ENCODE data around the gene LPGAT1.
A peak's percentile ranks its signal among the peaks of the same experiment; 100 is the strongest.

Gene LPGAT1

GRCh38 chr1:211753649-211754251 is 76.8 kb downstream of the LPGAT1 start:
- DNase-seq: no peak

GRCh38 chr1:211752951-211753486 is 77.5 kb downstream of the LPGAT1 start:
- no peak for DNase-seq

GRCh38 chr1:211752317-211752716 is 78.2 kb downstream of the LPGAT1 start:
- DNase-seq: no peak

- no peak for DNase-seq
Measured at GRCh38 chr1:211751438-211751837, 79.1 kb downstream of the LPGAT1 start.

DNA sequence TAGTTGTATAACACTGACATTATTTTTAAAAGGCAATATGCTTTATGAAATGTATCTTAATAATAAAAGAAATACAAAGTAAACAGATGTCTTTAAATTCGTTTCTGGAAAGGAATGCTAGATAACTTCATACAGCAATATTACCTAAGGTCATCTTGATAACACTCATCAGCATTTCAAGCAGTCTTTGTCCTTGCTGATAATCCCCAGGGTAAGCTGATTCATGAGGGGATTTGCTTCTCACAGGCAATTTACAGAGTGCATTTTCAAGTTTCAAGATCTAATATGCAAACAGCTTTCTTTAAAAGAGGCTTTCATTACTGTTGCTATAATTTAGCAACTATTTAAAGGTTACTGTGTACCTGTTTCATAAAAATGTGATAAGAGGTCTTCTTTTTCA is 80.0 kb downstream of the LPGAT1 start:
- DNase-seq: no peak

DNA sequence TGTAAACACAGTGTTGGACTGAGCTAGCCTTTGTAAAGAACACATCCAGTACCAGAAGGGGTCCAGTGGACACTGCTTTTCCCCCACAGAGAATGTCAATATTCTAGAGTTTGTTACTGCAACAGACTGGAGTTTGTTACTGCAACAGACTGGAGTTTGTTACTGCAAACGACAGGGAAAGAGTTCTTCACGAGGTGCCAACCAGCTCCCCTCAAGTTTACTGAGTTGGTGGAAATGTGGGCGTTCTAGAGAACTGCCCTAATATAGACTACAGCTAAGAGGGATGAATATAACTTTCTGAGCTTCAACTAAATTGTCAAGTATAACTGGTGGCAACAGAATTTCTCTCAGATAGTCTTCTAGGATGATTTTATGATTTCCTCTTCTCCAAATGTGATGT is 81.3 kb downstream of the LPGAT1 start:
- DNase-seq: no peak

DNA sequence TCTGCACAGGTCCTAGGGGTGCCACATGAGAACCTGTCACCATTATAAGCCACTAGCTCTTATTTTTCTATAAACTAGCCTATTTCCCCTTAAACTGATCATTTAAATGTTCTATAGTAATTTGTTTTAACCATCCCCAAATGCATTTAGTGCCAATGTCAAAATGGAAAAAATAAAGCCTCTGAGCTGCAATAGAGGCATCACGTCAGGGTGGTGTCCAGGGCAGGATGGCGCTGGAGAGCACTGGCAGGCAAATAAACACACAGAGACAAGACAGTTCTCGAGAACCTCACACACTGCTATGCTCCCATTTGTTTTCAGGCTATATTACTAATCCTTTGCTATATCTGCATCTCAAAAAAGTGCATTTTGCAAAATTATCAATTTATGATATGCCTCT is 81.8 kb downstream of the LPGAT1 start:
- no peak for DNase-seq

- DNase-seq: no peak
Measured at GRCh38 chr1:211742889-211743529, 87.6 kb downstream of the LPGAT1 start.

DNA sequence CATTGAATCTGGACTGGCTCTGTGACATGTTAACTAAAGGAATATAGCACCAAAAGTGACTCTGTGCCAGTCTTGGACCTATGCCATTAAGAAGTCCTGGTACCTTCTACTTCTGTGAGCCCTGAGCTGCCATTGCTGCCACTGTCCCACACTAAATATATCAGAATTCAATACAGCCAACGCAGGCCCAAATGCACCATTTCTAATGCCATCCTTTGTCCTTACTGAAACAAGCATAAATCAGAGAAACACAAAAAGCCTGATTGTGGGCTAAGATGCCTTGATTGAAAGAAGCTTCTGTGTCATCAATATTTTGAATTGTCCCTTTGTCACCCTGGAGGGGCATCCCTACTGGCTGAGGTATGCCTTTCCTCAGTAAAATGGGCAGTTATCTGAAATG is 88.3 kb downstream of the LPGAT1 start:
- DNase-seq: no peak

DNA sequence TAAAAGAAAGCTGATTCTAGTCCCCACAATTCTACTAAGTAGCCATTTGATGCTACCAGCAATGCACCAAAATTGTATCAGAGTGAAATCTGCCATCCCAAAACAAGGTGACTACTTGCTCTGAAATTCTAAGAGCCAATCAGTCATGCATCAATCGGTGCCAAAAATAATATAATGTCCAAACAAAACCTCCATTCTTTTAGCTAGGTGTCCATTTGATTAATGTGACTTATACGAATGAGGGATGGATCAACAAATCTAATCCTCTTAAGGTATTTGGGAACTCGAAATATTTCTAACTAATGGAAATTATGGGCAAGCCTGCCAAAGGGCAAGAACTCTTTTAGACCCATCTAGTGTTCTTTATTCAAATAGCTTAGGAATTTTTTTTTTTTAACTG is 88.8 kb downstream of the LPGAT1 start:
- no peak for DNase-seq

- no peak for DNase-seq
Measured at GRCh38 chr1:211741116-211741515, 89.4 kb downstream of the LPGAT1 start.

GRCh38 chr1:211739671-211740411 is 90.7 kb downstream of the LPGAT1 start:
- no peak for DNase-seq

DNA sequence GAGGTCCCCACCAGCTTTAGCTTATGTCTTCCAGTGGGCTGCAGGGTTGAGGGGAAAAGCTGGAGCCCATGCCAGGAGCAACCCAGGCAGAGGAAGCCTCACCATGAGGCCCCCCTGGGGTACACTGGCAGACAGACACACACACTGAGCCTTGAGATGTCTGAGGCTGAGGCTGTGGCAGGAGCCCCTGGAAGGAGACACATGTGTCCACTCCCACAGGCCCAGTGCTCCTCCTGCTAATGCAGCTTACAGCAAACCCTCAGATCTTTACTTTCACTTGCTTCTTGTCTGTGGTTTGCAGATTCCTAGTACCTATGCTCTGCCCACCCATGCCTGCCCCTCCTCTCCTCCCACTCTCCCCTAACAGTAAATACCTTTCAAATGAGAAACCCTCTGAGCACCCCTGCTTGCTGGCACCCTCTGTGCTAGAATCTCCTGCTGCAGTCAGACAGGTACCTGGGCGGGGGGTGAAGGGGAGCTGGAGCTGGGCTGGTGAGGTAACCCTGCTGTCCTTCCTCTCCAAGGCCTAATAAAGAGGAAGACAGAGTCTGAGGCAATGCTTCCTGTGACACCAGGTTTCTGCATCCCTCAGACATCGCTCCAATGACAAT is 91.8 kb downstream of the LPGAT1 start:
- peak; percentile 24 to 28 for DNase-seq

DNA sequence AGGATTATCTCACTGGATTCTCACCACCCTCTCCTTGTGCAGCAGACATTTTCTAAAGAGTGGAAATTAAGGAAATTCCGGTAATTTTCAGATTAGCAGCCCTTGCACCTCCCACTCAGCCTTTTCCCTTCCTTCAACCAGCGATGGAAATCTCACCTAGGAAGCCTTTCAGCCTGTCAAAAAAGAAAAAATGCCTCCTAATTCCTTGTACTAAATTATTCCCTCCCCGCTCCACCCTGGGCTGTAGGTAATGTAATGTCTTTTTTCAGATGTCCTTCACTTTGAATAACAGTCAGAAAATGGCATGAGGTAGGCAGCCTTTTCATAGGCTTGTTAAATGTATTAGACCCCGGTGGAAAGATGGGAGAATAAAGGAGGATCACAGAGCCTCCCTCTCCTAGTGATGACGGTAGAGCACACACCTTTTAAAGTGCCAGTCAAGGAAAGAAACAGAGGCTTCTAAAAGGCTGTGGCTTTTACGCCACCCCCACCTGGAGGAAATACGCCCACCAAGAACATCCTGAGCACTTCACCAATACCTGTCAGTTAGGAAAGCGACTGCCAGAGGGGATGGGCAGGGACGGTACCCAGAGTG is 92.4 kb downstream of the LPGAT1 start:
- DNase-seq: no peak

DNA sequence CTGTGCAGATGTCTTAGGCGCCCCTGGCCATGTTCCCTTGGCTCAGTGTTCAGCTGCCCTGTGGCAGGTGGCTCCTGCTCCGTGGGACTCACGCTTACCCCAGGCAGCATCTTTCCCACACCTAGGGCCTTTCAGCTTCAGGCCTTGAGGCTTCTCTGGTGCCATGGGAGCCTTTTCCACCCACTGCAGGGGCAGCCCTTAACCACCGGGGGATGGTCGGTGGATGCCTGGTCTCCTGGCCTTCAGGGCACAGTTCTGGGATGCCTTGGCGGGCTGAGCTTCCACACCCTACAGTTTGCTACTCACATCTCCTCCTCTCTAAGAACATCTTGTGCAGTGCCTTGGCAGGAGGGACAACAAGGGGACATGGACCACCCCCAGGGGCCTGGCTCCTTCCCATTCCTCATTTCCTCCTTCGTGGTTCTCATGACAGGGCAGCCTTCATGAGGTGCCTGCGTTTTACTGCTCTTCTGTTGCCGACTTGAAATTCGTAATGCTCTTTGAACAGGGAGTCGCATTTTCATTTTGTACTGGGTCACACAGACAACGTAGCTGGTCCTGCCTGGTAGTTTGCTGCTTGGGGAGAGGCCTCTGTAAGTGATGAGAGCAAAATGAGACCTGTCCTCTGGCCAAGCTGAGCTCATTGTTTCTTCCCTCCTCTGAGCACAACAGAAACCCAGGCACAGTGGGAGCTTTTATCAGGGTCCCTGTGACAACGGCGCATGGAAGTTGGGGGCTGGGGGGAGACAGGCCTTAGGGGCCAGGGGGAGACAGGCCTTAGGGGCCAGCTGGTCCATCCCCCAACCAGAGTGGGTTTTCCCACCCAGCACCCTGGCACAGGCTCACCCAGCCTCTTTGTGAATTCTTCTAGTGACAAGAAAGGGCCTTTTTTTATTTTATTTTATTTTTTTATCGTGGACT is 93.2 kb downstream of the LPGAT1 start:
- DNase-seq: no peak

- DNase-seq: no peak
Measured at GRCh38 chr1:211736351-211736915, 94.1 kb downstream of the LPGAT1 start.

DNA sequence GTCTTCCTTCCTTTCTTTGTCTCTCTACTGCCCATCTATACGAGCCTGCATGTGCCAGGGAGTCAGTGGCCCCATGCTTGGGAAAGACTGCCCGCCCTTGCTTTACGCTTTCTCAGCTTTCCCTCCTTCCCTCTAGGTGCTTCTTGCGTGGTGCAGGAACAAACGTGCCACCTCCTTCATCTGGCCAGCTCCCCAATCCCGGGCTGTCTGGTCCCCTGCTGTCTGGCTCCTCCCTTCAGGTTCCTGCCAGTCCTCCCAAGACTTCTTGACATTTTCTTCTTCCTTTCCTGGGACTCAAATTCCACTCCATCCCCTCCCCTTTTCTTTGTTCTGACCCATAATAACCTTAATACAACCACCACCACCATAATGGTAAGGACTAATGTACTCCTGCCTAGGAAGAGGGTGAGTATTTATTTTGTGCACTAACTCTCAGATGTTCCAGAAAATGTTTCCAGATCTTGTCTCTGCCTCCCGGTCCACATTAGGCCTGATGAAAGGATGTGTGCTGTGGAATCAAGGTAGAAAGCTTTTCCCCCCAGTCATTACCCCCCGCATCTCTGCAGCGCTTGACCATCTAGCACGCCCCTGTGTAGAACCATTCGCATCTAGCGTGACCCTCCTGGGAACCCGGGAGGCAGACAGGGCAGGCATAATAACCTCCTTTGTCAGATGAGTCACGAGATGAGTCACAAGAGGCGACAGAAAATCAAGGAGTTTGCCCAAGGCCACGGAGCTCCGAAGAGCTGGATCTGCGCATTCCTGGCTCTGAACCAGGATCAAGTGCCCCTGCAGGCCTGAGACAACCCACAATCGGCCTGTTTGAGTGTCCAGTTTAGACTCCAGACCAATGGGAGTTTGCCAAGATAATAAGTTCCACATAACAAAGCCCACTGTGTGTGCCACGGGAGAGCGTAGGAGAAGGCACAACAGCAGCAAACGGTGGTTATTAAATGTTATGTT is 95.1 kb downstream of the LPGAT1 start:
- no peak for DNase-seq

- DNase-seq: no peak
Measured at GRCh38 chr1:211734791-211735190, 95.8 kb downstream of the LPGAT1 start.

- no peak for DNase-seq
Measured at GRCh38 chr1:211734359-211734758, 96.2 kb downstream of the LPGAT1 start.

DNA sequence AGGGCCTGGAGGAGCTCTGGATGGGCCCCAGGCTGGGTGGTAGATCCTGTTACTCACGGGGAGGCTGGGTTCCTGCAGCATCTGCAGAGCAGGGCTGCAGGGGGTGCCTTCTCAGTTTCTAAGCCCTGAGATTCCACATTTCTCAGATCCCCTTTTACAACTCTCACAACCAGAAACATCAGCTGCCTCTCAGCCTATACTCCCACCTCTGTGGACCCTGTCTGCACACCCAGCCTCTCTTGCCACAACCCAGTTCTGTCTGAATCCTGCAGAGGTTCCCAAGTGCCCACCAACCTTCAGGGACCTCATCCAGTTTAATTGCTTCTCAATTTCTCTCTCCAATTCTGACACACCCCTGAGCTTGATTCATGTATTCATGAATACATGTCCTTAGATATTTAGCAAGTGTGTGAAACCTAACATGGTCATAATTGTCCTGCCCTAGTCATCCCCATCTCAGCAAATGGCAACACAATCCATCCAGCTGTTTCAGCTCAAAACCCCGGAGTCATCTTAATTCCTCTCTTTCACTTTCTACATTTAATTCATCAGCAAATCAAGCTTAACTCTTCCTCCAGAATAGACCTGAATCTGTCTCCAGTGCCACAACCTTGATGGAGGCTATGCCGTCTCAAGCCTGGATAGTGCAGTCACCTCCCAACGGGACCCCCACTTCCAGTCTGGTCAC is 98.1 kb downstream of the LPGAT1 start:
- DNase-seq: no peak

Data from inflammatory macrophage treated with lipopolysaccharide for 1 hour (primary cell).